Left hindlimb (tissue), 1 donor: Measurements from ENCODE around the gene ITGB1BP1.
A peak's percentile ranks its signal among the peaks of the same experiment; 100 is the strongest.
"Not testable (repeated sequence)": the region's sequence is repeated elsewhere in the genome, so short reads cannot be mapped to it uniquely, and the experiment has no call there.

ENCODE experiments used
- DNase-seq: peaks from one replicate; pipeline ENCODE4 v3.0.0-alpha.2; 2018

ITGB1BP1 gene

DNA sequence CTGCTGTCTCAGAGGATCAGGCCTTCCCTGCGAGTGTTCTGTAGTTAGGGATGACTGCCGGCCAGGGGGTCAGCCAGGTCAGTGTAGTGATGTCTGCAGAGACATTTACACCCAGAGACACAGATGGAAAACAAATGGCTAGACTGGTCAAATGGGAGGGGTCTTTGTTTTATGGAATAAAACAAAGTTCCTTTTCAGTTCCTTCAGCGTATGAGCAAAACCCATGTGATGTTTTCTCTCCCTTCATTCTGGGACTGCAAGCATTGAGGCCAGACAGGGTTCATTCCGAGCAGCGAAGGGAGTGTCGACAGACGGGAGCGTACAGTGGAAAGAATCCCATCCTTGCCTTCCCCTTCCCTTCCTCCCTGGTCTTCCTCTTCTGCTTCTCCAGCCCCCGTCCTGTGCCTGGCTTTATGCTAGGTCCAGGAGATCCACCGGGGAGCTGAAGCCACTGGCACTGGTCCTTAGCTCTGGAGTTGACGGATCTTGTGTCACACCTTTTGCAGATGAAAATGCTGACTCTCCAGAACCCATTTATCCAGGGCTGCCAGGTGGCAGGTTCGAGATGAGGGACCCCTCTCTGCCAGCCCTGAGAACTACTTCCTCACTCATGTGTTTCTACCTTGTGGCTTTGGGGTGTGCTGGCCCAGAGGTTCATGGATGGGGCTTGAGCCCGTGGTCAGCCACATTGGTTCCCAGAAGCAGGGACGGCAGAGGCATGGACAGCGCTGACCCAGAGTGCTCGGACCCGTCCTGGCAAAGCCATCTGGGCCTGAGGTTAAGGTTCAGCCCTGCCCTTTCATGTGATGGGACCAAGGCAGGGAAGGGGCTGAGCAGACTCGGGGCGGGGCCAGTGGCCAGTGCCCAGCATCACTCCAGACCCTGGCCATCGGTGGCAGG is 24.2 kb downstream of the ITGB1BP1 start:
- no peak for DNase-seq

DNA sequence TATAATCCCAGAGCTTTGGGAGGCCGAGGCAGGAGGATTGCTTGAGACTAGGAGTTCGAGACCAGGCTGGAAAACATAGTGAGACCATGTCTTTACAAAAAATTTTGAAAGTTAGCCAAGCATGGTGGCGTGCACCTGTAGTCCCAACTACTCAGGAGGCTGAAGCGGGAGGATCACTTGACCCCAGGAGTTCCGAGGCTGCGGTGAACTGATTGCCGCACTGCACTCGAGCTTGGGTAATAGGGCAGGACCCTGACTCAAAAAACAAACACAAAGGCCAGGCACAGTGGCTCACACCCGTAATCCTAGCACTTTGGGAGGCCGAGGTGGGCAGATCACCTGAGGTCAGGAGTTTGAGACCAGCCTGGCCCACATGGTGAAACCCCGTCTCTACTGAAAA is 25.1 kb downstream of the ITGB1BP1 start:
- DNase-seq: not testable (repeated sequence)

DNA sequence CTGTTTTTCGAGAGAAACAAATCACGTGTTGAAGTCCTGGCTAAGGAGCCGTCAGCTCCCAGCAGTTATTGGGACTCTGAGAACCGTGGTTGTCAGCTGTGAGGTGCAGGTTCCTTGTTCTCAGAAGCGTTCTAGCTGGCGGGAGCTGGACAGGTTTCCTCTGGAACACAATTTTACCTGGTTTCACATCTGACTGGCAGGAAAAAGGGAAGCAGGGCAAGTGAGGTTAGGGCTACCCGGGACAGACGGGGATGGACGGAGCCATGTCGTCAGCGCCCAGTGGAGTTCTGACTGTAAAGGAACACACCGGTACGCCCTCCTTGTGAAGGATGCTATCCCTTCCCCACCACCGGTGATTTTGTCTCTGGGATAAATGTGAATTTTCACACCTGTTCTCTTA is 26.1 kb downstream of the ITGB1BP1 start:
- no peak for DNase-seq

DNA sequence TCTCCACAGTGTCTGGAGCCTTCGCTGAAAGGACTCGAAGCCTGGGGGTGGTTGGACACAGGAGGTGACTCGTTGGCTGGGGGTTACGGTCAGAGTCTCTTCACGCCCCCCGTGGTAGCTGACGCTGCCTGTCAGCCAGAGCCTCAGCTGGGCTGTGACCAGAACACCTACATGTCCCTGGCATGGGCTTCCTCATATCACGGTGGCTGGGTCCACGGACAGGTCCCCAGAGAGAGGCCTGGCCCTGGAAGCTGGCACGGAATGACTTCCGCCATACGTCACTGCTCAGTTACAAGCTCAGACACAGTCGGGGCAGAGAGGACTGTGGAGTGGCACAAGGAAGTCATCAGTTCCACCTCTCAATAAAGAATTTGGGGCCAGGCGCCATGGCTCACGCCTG is 28.5 kb downstream of the ITGB1BP1 start:
- DNase-seq: no peak

DNA sequence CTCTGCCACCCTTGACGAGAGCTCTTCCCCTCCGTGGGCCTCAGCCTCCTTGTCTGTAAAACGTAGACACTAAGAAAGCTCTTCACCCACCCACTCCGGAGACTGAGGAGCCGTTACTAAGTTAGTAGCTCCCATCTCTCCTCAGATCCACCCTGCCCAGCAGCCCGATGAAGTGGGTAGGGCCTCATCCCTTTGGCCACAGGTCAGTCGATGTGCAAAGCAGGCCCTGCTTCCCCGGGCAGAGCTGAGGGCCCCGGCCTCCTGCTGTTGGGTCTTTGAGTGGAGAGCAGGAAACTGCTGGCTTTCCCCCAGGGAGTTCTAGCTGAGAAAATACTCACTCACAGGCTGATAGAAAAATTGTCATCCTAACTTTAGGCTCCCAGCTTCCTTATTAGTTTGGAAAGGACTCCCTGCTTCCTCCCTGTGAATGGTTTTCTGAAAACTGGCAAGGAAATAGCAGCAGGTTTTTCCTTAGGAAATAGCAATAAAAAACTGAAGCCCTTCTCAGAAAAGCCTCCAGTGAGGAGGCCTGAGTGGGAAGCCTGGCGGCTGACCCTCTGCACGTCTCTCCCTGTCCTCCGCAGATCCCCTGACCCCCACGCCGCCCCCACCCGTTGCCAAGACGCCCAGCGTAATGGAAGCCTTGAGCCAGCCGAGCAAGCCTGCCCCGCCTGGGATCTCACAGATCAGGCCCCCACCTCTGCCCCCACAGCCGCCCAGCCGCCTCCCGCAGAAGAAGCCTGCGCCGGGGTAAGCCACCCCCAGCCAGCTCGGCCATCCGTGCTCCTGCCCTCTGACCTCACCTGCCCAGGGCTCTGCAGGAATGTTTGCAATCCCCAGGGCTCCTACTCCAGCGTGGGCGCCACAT is 30.2 kb downstream of the ITGB1BP1 start:
- DNase-seq: peak; percentile 60

DNA sequence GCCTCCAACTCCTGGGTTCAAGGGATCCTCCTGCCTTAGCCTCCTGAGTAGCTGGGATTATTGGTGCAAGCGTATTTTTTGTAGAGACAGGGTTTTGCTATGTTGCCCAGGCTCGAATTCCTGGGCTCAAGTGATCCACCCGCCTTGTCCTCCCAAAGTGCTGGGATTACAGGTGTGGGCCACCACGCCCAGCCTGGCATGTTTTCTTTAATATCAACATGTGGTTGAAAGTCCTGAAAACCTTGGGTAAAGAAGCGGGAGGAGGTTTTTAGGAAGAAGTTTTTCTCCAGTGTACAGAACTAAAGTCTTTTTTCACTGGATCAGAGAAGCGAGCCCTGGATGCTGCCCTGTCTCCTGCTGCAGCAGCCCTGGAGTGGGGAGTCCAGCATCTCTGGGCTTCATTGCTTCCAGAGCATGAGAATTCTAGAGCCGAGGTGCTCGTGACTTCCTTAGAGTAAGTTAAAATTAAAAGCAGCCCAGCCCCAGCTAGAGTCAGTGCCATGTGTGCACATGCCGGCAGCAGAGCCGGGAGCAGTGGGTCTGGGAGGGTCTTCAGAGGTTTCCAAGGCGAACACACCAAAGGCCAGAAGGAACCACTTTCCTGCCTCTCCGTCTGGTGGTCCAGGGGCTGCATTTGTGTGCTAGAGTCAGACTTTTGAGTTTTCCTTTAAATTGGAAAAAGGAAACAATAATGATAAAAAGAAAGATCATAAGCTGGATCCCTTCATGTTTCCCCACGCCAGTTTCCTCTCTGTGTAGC is 31.2 kb downstream of the ITGB1BP1 start:
- DNase-seq: no peak

DNA sequence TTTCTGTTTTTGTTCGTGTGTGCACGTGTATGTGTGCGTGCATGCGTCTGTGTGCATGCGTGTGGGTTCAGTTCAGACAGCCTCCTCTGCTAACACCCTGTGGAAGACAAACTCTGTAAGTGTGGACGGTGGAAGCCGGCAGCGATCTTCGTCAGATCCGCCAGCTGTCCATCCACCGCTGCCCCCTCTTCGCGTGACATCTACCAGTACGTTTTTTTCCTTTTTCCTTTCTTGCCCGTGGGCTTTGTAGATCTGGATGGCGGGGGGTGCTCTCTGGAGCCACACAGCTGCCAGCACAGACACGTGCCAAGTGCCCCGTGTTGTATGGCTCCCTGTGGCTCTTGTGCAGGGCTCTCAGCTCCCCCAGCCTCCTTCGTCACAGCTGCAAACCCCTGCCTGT is 32.3 kb downstream of the ITGB1BP1 start:
- DNase-seq: no peak

DNA sequence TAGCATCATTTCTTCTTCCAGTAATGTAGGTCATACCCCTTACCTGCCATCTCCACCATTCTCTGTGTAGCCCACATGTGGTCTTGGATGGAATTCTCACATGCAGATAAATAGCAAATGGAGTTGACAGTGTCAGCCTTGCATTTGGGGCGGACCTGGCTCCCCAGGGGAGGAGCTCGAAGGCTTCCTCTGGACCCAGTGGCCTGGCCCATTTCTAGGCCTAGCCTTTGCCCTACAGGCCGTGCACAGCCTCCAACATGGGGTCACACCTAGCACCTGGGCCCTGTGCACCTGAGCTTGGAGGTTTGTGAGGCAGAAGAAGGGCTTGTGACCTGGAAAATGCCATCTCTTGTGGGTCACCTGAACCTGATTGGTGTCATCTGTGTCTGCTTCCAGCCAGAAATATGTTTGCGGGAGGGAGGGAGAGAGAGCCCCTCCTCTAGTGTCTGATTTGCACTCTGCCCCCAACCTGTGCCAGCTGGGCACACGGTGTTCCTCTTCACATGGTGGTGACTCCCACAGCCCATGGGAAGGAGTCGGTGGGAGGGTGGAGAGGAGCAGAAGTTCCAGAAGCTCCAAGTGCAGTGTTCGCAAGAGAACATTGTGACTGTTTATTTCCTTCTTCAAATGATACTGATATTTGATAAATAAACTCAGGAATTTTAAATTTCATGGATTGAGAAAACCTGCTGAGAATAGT is 33.0 kb downstream of the ITGB1BP1 start:
- no peak for DNase-seq

DNA sequence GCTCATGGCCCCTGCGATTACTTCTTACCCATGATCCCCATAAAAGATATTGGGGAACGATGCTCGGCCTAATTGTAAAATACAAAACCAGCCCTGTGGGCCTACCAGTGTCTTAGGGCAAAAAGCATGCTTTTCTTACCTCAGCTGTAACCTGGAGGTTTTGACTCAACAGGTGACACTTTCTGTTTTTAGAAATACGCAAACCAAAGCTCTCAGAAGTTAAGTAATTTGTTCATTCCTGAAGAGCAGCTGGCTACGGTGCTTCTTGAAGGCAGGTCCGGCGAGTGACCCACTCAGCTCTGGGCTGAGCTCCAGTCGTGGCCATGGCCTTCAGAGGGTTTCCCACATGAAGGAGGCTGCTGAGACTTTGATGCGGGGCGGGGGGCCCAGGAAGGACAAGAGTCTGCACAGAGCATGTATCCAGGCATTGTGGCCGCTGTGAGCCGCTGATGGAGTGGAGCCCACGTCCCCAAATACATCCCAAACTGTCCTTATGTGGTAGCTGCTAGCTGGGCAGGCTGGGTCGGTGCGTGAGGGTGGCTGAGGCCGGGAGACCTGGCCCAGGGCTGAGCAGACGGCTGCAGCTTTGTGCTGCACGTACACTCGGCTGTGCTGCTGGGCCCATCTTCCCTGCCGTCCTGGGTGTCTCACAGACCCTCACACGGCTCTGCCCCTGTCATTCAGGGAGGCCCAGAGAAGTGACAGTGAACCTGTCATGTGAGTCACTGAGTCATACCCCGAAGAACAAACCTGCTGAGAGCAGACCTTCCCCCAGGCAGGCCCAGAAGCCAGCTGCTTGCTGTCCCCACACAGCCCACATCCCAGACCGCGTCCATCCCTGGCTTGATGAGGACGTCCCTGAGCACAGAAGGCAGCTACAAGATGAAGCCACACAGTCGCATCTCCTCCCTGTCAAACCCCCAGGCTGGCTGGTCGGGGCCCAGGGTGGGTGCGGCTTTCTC is 34.1 kb downstream of the ITGB1BP1 start:
- DNase-seq: no peak

DNA sequence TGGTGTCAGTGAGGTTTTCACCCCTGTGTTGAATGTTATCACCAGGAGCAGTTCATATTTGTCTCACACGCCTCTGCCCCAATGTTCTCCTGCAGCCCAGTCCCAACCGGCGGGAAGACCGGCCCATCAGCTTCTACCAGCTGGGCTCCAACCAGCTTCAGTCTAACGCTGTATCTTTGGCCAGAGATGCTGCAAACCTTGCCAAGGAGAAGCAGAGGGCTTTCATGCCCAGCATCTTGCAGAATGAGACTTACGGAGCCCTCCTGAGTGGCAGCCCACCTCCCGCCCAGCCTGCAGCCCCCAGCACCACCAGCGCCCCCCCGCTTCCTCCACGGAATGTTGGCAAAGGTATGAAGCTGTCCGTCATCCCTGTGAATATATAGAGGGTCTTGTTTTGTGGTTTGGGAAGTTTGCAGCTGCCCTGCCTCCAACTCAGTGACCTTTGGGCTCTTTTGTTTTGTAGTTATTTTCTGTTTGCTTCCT is 35.1 kb downstream of the ITGB1BP1 start:
- no peak for DNase-seq

DNA sequence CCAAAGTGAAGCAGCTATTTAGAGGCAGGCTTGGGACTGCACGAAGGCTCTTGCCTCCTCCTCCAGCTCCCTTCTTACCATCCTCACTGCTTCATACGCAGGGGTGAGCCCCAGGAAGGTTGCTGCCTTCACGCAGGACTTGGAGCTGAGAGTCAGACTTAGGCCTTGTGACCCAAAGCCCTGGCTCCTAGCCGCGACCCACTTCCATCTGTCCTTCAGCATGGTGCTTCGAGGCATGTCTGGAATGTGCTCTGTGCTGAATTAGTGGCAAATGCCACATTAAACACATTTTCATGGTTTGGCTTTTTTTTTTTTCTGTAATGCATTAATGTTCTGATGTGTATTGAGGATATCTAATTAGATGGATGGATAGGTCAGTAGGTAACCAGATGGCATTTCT is 37.5 kb downstream of the ITGB1BP1 start:
- no peak for DNase-seq

DNA sequence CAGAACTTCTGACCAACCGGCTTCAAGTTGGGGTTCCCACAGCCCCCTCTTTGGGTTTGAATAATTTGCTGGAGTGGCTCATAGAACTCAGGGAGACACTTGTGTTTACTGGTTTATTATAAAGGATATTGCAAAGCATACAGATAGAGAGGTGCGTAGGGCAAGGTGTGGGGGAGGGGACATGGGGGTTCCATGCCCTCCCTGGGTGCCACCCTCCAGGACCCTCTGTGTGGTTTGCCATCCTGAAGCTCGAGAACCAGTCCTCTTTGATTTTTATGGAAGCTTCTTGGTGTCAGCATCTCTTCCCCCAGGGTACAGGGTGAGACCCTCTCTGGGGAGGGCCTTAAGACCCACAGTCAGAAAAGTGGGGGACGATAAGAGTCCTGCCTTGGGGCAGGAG is 38.8 kb downstream of the ITGB1BP1 start:
- DNase-seq: no peak

DNA sequence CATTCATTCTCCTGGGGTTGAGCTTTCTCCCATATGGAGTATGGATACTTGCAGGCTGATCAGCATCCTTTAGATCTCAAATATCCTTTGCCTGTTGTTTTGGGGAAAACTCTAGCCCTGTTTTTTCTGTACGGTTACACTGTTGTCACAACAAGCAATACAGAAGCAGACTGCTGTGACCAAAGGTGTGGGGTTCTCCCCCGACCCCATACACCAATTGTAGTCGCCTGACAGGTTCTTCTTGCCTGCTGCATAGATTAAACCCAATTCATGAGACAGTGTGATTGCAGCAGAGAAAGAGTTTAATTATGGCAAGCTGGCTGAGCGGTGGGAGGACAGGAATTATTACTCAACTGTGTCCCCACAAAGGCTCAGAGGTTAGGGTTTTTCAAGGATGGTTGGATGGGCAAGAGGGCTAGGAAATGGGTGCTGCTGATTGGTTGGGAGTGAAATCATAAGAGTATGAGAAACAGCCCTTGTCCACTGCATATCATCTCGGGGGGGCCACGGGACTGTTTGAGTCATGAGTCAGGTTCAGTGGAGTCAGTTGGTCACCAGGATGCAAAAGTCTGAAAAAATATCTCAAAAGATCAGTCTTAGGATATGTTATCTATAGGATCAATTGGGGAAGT is 40.6 kb downstream of the ITGB1BP1 start:
- no peak for DNase-seq

DNA sequence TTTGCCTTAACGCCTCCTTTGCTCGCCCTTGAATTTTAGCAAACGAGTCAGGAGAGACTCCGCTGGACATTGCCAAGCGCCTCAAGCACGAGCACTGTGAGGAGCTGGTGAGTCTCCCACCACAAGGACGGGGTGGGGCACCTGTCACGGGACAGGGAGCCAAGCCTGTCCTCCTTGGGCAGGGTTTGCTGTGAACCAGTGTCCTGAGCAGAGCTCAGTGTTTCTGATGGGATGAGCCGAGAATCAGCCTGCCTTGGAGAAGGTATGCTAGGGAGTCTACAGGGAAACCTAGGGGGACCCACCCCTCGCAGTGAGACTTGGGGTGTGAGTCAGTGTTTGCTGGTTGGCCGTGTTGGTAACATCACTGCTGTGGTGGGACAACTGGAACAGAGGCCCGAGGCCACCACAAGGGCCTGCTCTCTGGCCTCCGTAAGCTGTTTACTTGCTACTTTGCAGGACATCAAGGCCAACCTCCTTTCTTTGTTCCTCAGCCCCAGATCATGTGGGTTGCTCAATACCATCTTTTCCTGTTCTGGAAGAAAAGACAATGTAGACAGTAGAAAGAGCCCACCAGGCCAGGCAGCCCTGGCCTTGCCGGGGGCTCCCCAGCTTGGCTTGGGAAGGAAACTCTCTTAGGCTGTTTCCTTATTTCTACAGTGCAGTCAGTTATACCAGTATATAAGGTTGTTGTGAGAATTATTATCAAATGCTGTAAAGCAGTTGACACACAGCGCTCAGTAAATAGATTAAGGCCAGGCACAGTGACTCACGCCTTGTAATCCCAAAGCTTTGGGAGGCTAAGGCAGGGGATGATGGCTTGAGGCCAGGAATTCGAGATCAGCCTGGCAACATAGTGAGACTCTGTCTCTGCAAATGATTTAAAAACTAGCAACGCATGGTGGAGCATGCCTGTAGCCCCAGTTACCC is 42.4 kb downstream of the ITGB1BP1 start:
- DNase-seq: no peak

DNA sequence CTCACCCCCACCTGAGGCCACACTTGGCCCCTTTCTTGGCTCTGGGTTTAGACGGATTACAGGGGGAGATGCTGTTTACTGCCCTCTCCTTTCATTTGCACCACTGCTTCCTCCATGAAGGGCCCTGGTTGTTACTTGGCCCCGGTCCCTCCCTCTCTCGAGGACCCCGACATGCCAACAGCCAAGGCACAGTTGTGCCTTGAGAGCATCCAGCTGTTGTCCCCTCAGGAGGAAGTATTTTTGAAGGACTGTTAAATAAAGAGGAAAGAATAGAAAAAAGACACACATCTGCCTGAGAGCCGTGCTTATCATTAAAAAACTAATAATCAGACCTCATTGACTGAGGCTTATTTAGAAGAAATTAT is 44.0 kb downstream of the ITGB1BP1 start:
- no peak for DNase-seq

DNA sequence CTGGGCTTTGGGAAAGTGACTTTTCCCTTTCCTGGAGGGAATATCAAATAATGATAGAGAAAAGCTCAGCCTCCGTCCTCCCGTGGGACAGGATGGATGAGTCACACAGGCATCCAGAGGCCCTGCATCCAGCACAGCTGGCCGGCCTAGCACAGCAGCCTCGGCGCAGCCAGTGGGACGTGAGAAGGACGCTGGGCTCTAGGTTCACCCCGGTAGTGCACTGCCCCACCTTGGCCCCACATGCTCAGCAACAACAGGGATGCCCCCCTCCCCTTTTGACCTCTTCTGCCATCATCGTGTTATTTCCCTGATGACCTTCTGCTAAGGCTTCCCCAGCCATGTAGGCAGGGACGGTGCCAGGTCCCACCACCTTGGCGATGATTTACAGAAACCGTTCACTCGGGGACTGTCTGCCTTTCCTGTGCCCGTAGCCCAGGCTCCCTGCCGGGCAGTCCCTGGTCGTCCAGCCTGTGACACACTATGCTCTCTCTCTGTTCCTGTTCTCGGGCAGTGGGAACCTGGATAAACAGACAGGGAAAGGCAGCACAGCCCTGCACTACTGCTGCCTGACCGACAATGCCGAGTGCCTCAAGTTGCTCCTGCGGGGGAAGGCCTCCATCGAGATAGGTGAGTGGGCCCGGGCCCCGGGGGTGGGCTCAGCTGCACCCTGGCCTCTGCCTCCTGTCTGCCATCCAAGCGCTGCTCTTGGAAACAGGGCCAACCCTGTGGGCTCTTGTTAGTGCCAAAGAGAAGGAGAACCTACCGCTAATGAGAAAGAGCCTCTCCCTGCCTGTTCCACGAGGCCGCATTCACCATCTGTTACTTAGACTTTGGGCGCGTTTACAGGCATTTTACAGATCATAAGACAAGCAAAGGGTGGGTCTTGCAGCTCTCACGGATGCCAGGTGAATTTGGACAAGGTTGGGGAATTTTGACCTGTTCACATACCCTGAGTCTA is 44.6 kb downstream of the ITGB1BP1 start:
- no peak for DNase-seq

DNA sequence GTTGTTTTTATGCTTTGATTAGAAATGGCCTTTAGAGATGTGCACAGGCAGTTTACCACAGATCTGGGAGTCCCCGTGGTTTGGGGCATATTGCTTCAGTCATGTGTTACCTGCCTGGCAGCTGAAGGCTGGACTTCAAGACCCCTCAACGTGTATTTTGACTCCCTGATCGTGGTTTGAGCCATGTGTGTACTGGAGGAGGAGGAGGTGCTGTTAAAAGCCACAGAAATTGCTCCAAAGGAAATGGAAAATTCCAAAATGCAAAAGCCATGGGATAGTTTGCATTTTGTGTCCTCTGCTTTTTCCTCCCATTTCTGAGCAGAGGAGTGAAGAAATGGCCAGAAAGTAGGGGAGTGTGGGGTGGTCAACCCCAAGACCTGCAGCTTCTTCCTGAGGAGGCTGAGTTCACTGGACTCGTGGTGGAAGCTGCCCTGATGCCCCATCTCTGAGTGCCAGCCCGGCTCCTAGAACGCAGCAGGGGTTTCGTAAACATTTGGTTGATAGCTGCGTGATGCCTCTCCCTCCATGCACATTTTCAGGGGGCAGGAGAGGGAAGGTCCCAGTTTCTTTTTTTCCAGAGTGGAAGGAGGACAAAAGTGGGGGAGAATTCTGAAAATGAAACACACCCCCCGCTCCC is 45.7 kb downstream of the ITGB1BP1 start:
- no peak for DNase-seq
